PFSK-1 (cell line): ENCODE results near the gene CACNA2D4.

Experiments
- FOXP2 ChIP-seq: optimal IDR thresholded peaks from 2 replicates; pipeline ENCODE3; 2011; ENCODE audit warnings: borderline replicate concordance, control low read depth, inconsistent platforms; ENCODE audit not compliant: insufficient read depth; ENCODE audit errors: extremely low read length, extremely low read depth
- POLR2AphosphoS5 ChIP-seq: IDR thresholded peaks from 2 replicates; pipeline ENCODE4 v1.6.1; 2012; ENCODE audit warnings: low read depth, mild to moderate bottlenecking, control low read depth, low read length, moderate library complexity
- SIN3A ChIP-seq: IDR thresholded peaks from 2 replicates; pipeline ENCODE4 v1.6.1; 2012; ENCODE audit warnings: mild to moderate bottlenecking, low read length, moderate library complexity, borderline replicate concordance; ENCODE audit not compliant: insufficient read depth
- TAF1 ChIP-seq: IDR thresholded peaks from 2 replicates; pipeline ENCODE4 v1.6.1; 2012; ENCODE audit warnings: low read length, control low read depth, borderline replicate concordance; ENCODE audit not compliant: insufficient read depth
- TF ChIP-seq, protein P1 (sequence below), 2 experiments: IDR thresholded peaks; 2 replicates each; pipeline versions ENCODE4 v1.6.1 to v1.8.0; 2011 to 2012; ENCODE audit warnings: low read depth in 2 of 2, low read length in 2 of 2, control low read depth in 1 of 2, inconsistent platforms in 1 of 2, mild to moderate bottlenecking in 1 of 2, moderate library complexity in 1 of 2; ENCODE audit not compliant: insufficient read depth in 1 of 2

The CACNA2D4 gene

DNA sequence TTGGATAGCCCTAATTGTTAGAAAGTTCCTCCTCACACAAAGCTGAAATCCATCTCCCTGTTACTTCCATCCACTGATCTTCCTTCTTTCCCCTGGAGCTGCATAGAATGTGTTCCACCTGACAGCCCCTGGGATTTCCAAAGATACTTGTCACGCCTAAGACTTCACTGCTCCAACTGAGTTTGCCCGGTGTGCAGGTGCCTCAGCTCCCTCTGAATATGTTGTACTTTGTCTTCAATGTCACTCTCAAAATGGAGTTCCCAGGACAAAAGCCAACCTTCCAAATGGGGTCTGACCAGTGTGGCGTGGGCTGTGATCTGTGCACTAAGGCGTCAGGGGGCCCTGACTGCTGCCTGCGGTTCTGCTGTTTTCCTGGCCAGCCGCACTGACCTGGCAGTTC, 42.8 kb downstream of the CACNA2D4 start:
- TF ChIP-seq SIN3A (no peak), FOXP2 (no peak), POLR2AphosphoS5 (no peak), TAF1 (no peak)
- TF ChIP-seq, protein P1, sequence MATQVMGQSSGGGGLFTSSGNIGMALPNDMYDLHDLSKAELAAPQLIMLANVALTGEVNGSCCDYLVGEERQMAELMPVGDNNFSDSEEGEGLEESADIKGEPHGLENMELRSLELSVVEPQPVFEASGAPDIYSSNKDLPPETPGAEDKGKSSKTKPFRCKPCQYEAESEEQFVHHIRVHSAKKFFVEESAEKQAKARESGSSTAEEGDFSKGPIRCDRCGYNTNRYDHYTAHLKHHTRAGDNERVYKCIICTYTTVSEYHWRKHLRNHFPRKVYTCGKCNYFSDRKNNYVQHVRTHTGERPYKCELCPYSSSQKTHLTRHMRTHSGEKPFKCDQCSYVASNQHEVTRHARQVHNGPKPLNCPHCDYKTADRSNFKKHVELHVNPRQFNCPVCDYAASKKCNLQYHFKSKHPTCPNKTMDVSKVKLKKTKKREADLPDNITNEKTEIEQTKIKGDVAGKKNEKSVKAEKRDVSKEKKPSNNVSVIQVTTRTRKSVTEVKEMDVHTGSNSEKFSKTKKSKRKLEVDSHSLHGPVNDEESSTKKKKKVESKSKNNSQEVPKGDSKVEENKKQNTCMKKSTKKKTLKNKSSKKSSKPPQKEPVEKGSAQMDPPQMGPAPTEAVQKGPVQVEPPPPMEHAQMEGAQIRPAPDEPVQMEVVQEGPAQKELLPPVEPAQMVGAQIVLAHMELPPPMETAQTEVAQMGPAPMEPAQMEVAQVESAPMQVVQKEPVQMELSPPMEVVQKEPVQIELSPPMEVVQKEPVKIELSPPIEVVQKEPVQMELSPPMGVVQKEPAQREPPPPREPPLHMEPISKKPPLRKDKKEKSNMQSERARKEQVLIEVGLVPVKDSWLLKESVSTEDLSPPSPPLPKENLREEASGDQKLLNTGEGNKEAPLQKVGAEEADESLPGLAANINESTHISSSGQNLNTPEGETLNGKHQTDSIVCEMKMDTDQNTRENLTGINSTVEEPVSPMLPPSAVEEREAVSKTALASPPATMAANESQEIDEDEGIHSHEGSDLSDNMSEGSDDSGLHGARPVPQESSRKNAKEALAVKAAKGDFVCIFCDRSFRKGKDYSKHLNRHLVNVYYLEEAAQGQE (IDR thresholded peaks at IDR 0.05; ENCODE audit: insufficient read depth in 1 of 2, low read depth in 2 of 2, low read length in 2 of 2) = no peak

DNA sequence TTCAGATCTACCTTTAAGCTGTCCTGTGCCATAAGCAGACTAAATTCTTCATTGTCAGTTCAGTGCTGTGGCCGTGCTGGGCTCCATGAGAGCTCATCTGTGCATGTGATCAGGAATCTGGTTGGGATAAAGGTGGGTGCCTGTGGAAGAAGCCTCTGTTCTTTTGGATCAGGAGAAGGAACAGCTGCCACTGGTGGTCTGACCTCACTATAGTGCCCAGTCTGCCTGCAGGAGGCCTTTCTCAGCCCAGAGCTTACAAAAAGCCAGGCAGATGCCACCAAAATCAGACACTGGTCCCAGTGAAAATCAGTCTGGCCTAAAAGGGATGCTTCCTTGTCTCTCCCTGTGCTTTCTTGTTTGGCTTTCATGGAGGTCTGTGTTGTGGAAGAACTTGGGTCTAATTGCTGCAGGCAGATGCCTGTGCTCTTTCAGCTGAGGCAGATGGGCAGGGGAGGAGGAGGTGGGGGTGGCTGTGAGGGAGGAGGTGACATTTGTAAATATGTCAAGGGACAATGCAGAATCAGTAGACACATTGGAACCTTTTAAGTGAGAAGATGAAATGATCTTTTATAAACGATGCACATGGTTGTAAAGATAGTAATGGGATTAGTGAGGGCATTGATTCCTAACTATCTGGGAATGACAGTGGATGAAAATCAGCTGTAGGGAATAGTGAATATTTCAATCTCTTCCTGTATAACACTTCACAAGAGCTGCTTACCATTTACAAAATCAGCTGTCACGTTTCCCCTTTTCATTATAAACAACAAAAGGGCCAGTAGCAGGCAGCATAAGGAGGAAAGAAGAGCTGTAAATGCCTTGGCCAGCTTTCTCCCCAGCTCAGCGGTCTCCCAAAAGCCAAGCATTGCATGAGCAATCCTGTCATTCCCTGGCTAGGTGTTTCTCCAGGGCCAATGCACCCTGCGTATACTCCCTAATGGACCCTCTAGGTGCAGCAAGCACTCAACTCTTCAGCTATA, 44.6 kb downstream of the CACNA2D4 start:
- no peak for TF ChIP-seq FOXP2
- TF ChIP-seq TAF1 = no peak
- TF ChIP-seq SIN3A = no peak

DNA sequence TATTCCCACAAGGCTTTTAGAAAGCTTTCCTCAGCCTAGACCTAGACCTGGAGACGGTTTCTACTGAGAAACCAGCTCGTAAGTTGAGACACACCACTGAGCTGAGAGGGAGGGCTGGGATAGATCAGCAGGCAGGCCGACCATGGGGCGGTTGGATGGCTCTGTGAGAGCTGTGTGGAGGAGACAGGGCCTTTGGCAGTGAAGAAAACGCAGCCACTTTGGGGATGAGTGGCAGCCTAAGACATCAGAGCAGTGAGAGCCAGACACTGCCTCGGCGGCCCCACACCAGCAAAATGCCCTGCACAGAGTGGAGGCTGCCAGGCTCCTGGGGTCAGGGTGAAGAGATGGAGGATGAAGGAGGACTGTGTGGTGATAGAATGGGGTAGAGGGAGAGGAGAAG, 46.0 kb downstream of the CACNA2D4 start:
- TF ChIP-seq SIN3A (no peak), POLR2AphosphoS5 (no peak), FOXP2 (no peak), TAF1 (no peak)
- TF ChIP-seq, protein P1 (IDR thresholded peaks at IDR 0.05; ENCODE audit: insufficient read depth in 1 of 2, low read depth in 2 of 2, low read length in 2 of 2) = no peak

DNA sequence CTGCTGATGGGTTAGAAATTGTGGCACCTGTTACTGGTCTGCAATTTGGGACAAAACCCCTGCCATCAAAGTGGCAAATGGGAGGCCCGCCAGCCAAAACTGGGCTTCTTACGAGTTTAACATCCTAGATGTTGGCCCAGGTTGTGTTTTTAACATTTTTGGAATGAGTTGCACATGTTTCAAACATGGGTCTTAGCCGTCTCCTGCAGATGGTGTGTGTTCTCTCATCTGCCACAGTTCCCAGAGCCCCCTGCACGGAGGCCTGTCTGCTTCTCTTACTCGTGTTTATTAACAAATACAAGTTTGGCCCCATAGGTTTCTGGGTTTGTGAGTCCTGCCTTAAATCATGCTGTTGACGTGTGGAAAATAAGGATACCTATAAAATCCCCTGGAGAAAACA, 46.5 kb downstream of the CACNA2D4 start:
- TF ChIP-seq SIN3A = no peak
- no peak for TF ChIP-seq FOXP2
- TF ChIP-seq TAF1 = no peak
- TF ChIP-seq POLR2AphosphoS5 = no peak
- TF ChIP-seq, protein P1 (IDR thresholded peaks at IDR 0.05; ENCODE audit: insufficient read depth in 1 of 2, low read depth in 2 of 2, low read length in 2 of 2) = no peak

DNA sequence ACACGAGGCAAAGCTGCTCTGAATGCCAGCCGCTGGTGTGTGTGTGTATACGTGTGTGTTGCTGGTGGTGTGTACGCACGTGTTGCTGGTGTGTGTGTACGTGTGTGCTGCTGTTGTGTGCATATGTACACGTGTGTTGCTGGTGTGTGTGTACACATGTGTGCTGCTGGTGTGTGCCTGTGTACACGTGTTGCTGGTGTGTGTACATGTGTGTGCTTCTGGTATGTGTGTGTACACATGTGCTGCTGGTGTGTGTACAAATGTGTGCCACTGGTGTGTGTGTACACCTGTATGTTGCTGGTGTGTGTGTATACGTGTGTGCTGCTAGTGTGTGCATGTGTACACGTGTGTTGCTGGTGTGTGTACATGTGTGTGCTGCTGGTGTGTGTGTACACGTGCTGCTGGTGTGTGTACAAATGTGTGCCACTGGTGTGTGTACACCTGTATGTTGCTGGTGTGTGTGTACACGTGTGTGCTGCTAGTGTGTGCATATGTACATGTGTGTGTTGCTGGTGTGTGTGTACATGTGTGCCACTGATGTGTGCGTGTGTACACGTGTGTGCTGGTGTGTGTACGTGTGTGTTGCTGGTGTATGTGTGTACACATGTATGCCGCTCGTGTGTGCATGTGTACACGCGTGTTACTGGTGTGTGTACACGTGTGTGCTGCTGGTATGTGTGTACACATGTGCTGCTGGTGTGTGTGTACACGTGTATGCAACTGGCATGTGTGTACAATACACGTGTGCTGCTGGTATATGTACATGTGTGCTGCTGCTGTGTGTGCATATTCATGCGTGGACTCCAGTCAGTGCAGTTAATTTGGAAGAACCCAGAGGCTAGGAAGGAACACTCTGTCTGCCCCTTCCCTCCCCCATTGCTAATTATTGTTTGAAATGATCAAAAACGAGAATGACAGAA, 47.2 kb downstream of the CACNA2D4 start:
- TF ChIP-seq SIN3A (no peak), FOXP2 (no peak), TAF1 (no peak), POLR2AphosphoS5 (no peak)
- TF ChIP-seq, protein P1 (IDR thresholded peaks at IDR 0.05; ENCODE audit: insufficient read depth in 1 of 2, low read depth in 2 of 2, low read length in 2 of 2) = no peak
